UCSD-AML1 (cell line): Measurements from ENCODE around the gene STXBP1.

Experiments
- DNase-seq: peaks from one replicate; lab custom pipeline; 2025; ENCODE audit not compliant: unreplicated experiment; lab: John Stamatoyannopoulos, UW

Gene STXBP1

DNA sequence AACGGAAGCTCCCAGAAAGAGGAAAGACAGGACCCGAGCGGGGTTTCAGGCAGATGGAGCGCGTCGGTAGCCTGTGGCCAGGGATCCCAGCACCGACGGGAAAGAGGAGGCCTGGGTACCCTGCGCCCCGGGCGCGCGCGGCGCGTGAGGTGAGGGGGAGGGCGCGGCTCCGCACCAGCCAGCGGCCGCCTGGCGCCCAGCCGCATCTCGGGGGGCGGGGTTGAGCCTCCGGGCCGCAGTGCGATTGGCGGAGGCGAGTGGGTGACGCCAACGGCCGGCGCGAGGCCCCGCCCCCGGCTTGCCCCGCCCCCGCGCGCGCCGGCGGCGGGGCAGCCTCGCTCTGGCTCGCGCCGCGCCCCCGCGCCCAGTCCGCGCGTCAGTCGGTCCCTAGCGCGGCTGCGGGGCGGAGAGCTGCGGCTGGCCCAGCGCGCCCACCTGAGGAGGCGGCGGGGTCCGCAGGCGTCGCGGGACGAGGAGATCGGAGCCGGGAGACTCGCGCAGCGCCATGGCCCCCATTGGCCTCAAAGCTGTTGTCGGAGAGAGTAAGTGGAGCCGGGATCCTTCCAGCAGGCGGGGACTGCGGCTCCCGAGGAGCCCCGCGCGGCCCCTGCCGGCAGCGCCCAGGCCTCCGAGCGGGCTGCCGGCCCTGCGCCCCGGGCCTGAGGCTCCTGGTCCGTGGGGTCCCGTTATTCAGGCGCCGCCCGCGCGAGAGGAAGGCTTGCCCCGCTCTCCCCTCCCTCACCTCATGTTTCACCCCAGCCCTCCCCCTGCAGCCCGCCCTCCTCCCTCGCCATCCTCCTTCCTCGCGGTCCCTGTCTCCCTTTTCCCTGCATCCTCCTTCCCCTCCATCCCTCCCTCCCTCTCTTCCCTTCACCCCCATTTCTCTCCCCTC lies at the start of gene STXBP1:
STXBP1 (plus strand) TSS at position 379 of the 892 bp plus-strand sequence; CDS start at position 506, 127 bp downstream.
- peak; percentile 86 for DNase-seq

DNA sequence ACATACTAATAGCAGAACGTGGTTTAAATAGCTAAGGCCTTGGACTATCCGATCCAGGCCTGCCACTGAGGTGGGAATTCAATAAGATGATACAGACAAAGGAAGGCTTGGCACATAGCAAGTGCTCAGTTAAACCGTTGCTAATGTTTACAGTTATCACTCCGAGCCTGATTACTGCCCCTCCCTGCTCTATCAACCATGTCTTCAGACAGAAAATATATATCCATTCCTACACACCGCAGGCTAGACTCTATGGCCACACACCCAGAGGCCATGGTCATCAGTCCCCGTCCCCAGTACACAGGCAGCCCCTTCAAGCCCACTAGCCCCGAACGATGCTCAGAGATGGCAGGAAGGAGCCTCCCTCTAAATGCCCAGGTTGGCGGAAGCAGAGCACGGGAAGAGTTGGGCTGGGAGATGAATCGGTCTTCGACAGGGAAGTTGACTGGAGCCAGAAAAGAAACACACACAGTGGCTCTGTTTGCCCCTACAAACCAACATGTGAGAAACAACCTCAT lies 49.7 kb upstream of the STXBP1 start:
- no peak for DNase-seq

GRCh38 chr9:127562841-127563401 lies 49.2 kb upstream of the STXBP1 start:
- no peak for DNase-seq

GRCh38 chr9:127563579-127563978 lies 48.5 kb upstream of the STXBP1 start:
- no peak for DNase-seq

DNA sequence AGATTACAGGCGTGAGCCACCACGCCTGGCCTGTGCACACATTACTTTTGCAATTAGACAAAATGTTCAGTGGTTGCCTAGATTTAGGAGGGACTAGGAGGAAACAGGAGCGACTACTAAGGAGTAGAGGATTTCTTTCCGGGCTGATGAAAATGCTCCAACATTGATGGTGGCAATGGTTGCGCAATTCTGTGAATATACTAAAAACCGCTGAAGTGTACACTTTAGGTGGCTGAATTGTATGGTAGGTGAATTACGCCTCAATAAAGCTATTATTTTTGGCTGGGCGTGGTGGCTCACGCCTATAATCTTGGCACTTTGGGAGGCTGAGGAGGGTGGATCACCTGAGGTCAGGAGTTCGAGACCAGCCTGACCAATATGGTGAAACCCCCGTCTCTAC lies 46.8 kb upstream of the STXBP1 start:
- no peak for DNase-seq

- no peak for DNase-seq
Observed at GRCh38 chr9:127566351-127567001, 45.6 kb upstream of the STXBP1 start.

GRCh38 chr9:127567035-127567729 lies 44.9 kb upstream of the STXBP1 start:
- no peak for DNase-seq

GRCh38 chr9:127567730-127568617 lies 44.1 kb upstream of the STXBP1 start:
- no peak for DNase-seq

DNA sequence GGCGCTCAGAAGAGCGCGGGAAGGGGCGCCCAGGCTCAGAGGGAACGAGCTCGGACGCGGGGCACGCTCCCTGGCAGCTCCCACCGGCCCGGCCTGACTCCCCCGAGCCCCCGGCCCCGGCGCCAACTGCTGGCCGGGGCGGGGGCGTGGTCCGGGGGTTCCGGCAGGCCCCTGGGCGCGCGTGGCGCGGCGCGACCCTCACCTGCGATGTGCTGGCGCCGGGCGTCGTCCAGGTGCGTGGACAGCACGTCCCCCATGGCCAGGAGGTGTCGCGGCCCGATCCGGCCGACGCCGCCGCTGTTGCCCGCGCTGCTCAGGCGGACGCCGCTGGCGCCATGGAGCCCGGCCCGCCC lies 43.5 kb upstream of the STXBP1 start:
- no peak for DNase-seq

DNA sequence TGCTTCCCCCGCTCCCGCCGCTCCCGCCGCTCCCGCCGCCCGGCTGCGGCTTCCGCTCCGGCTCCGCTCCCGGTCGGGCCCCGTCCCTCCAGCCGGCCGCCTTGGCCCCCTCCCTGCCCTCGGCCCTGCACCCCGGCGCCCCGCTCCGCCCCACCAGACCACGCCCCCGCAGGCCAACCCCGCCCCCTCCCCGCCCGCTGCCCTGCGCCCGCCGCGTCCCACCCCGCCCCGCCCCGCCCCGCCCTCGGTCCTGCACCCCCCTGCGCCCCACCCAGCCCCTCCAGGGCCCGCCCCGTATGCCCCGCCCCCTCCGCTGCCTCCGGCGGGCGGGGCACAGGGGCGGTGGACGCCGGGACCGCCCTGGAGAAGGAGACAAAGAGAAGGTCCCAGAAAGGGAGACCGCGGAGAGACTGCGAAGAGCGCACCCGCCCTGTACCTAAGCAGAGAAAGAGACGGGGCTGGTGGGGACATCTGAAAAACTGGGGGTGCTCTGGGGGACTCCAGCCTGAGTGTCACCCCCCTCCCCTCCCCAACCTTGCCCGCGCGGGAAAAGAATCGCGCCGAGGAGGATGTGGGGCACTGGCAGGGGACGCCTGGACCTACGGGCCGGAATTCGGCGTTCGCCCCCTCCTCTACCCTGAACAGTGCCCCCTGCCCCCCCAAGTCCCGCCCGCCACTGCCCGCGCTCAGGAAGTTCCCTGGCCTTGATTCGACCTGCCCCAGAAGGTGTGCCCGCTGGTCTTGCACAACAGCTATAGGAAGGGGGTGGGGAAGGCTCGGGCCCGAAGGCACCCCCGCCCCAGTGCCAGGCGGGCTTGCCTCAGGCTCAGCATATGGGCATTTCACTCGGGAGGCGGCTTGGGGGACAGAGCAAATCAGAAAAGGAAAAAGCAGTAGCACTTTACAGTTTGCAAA lies 42.8 kb upstream of the STXBP1 start:
- DNase-seq = peak; percentile 81

- DNase-seq = no peak
Observed at GRCh38 chr9:127569886-127570401, 42.1 kb upstream of the STXBP1 start.

GRCh38 chr9:127570533-127571111 lies 41.5 kb upstream of the STXBP1 start:
- DNase-seq = no peak

- DNase-seq = no peak
Observed at GRCh38 chr9:127571971-127572370, 40.1 kb upstream of the STXBP1 start.

DNA sequence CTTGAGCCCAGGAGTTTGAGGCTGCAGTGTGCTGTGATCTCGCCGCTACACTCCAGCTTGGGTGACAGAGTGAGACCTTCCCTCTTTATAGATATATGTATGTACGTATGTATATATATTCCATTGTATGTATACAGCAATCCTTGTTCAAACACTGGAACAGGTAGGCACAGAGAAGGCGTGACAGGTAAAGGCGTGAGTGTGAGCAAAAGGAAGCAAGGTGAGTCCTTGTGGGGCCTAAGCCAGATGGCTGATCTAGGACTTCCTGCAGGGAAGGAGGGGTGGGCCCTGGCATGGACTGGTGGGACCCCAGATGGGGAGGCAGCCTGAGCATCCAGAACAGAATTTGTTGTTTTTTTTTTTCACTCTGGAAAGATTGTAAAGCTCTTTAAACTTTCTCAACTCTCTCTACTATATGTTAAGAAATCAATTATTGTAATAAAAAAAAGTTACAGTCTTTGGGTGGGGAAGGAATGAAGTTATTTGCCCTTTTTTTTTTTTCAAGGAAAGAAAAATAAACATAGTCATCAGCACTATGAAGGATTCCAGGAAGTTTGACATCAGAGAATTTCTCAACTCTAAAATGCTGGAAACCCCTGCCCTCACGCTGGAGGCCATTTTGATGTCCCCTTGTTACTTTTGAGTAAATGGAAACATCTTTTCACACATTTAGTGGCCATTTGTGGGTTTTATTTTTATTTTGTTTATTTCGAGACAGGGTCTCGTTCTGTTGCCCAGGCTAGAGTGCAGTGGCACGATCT lies 38.9 kb upstream of the STXBP1 start:
- no peak for DNase-seq

- peak; percentile 50 for DNase-seq
Observed at GRCh38 chr9:127574072-127574993, 37.7 kb upstream of the STXBP1 start.

DNA sequence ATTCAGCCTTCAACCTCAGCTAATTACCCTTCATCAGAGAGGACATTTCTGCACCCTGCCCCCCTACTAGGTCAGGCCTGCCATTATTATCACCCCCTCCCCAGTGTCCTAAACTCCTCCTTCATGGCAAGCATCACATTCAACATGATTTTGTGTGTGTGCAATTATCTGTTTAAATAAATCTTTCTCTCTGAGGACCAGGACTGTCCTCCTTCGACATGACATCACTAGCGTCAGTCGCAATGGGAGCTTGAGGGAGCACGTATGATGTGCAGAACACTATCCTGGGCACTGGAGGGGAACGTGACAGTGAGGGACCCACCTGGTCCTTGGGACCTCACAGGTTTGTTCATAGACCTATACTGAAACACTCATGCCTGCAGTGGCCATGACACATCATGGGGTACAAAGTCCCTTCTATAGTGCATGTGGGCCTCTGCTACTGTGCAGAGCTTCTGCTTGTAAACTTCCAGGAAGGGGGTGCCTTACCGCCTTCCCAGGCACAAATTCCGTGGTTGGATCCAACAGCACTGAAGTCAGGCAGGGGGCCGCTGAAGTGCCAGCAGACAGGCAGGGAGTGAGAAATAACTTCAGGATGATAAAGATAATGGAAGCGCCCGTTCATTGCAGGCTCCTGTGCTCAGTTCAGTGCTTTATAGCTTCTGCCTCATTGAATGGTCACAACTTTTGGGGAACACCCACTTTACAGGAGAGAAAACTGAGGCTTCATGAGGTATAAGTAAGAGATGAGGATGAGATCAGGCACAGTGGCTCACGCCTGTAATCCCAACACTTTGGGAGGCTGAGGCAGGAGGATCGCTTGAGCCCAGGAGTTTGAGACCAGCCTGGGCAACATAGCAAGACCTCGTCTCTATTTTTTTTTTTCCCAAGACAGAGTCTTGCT lies 36.0 kb upstream of the STXBP1 start:
- DNase-seq = no peak
